AG04450 (cell line): ENCODE data around the gene GPX6. TPM values are rescaled to one million over a fixed set of nuclear protein-coding genes. Genes with fewer than 3 reads are reported as not detected.

Source experiments
- CTCF ChIA-PET: fragments of 300-600, 350-600 bp; formaldehyde crosslinking; extraction: SDS; loops from one replicate; lab custom pipeline; 2022; ENCODE audit warnings: antibody characterized with exemption, inconsistent platforms; lab: Charles Lee
- POLR2A ChIA-PET: fragments of 350-600 bp; formaldehyde crosslinking; extraction: SDS; loops from one replicate; lab custom pipeline; 2021; ENCODE audit warnings: antibody characterized with exemption, inconsistent platforms; lab: Yijun Ruan, JAX
- DNase-seq: peaks from one replicate; pipeline ENCODE4 v3.0.0-alpha.2; 2011; ENCODE audit warnings: low read depth, low spot score
- H3K27ac ChIP-seq: one replicate; pipeline ENCODE4 v1.5.1; 2012; ENCODE audit warnings: low read depth, low read length, control low read depth
- H3K27me3 ChIP-seq: one replicate; pipeline ENCODE4 v1.6.0; 2012; ENCODE audit warnings: low read length; ENCODE audit not compliant: control insufficient read depth, insufficient read depth
- H3K4me3 ChIP-seq: 2 replicates; pipeline ENCODE4 v1.5.1; 2011; ENCODE audit warnings: mild to moderate bottlenecking, low read depth, low read length, control low read depth
- H3K9me3 ChIP-seq: 2 replicates; pipeline ENCODE4 v1.5.1; 2012; ENCODE audit warnings: low read length; ENCODE audit not compliant: control insufficient read depth, insufficient read depth
- CTCF ChIP-seq: IDR thresholded peaks from 2 replicates; pipeline ENCODE4 v1.5.1; 2011; ENCODE audit warnings: low read depth, low read length, control low read depth, inconsistent platforms
- polyA minus RNA-seq: library from RNA; depleted of rRNA, polyadenylated mRNA; stranded (reverse); fragments of >200 nt; gene quantifications from 2 replicates; pipeline ENCODE4 v1.2.3, GENCODE V29; 2011; rRNA and poly(A)+ RNA removed
- polyA plus RNA-seq: library from polyadenylated mRNA; depleted of rRNA; stranded (reverse); fragments of >200 nt; gene quantifications from 2 replicates; pipeline ENCODE4 v1.2.3, GENCODE V29; 2011; rRNA removed

The GPX6 gene, protein sequence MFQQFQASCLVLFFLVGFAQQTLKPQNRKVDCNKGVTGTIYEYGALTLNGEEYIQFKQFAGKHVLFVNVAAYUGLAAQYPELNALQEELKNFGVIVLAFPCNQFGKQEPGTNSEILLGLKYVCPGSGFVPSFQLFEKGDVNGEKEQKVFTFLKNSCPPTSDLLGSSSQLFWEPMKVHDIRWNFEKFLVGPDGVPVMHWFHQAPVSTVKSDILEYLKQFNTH
- polyA plus RNA-seq: not detected in 2 replicates
- not detected in 2 replicates for polyA minus RNA-seq

GRCh38 chr6:28515676-28516075, at the start of gene GPX6:
Gene GPX6 (minus strand): TSS chr6:28515793. CDS start chr6:28515743, 50 bp downstream.
- no peak within 1 kb of the TSS for H3K4me3 ChIP-seq
- DNase-seq: no peak
- ChIA-PET CTCF (interaction anchor here (0.5 kb wide), 1 partner anchor 138 kb away, joined by 3 read pairs; no protein-coding TSS in a partner anchor), POLR2A (no interaction called here)
- peaks cover 5% of the 10 kb centered on the region; the same call in 1 of the 2 replicates for H3K9me3 ChIP-seq
- no peak for TF ChIP-seq CTCF
- H3K27ac ChIP-seq: no peak within 1 kb of the TSS
- no peaks in the 10 kb centered on the region for H3K27me3 ChIP-seq

DNA sequence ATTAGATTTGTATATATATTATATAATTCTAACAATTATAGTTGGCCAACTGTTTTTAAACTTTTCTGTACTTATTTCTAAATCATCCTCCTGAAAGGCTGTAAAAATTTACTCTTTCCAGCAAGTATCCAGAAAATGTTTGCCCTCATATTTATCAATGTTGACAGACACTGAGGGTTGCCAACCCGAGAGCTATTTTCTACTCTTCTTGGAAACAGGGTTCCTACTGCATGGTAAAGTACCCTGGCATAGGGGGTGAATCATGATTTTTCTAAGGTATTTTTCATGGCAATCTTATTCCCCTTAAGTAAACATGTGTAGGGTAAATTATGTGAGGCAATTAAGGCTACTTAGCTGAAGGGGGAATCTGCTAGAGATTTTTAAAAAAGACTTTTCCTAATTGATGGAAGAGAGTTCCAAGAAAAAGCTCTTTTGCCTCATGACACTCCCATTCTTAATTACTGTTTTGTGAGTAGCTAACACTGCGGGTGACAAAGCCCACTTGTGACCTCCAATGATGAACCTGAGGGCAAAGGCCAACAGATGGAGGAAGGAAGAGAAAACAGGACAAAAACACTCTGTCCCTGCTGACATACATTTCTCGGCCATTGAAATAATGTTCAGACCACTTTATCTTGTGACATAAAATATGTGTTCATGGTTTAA, 48.0 kb upstream of the GPX6 start:
- CTCF ChIA-PET: no interaction called here

GRCh38 chr6:28558629-28559028, 43.0 kb upstream of the GPX6 start:
- TF ChIP-seq CTCF: no peak
- H3K9me3 ChIP-seq: no peaks in the 10 kb centered on the region
- no peak overlapping the region for H3K27ac ChIP-seq
- CTCF ChIA-PET: no interaction called here
- H3K27me3 ChIP-seq: peaks cover 9% of the 10 kb centered on the region
- no peak overlapping the region for H3K4me3 ChIP-seq
- POLR2A ChIA-PET: no interaction called here
- DNase-seq: no peak

More for the DNA sequence above, 48.0 kb upstream of the GPX6 start:
- Histone ChIP-seq H3K4me3 (no peak overlapping the region), H3K27me3 (no peaks in the 10 kb centered on the region), H3K27ac (no peak overlapping the region), H3K9me3 (no peaks in the 10 kb centered on the region)
- POLR2A ChIA-PET: no interaction called here
- no peak for TF ChIP-seq CTCF
- DNase-seq: no peak

DNA sequence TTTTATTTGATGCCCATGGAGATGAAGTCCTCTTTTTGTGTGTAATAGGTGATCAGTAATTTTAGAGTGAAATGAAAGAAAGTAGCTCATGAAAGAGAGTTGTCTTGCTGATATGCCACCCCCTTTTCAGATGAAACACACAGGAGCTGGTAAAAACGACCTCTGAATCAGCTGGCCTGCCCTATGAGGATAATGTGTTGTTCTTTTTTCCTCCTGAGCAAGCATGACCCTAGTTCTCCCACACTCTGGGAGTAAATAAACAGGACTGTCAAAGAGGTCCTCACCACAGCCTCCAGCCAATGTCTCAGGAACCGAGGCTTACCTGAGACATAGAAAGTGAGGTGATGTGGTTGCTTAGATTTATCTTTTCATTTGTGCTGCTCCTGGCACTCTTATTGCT, 39.5 kb upstream of the GPX6 start:
- POLR2A ChIA-PET: no interaction called here
- H3K27me3 ChIP-seq: peaks cover 9% of the 10 kb centered on the region
- TF ChIP-seq CTCF: no peak
- H3K27ac ChIP-seq: no peak overlapping the region
- no peaks in the 10 kb centered on the region for H3K9me3 ChIP-seq
- DNase-seq: no peak
- CTCF ChIA-PET: no interaction called here
- no peak overlapping the region for H3K4me3 ChIP-seq
